Activated naive CD8-positive, alpha-beta T cell treated with anti-CD3 and anti-CD28 coated beads for 36 hours (primary cell): ENCODE results near the gene CDH16. TPM values are rescaled to one million over a fixed set of nuclear protein-coding genes. Genes with fewer than 3 reads are reported as not detected.

Experiments
- DNase-seq: peaks from one replicate; pipeline ENCODE4 v3.0.0; 2021
- H3K27ac Mint-ChIP-seq: one replicate; pipeline ENCODE4 v1.8.0; 2022; ENCODE audit warnings: mild to moderate bottlenecking, moderate library complexity, mixed read lengths
- H3K27me3 Mint-ChIP-seq: one replicate; pipeline ENCODE4 v1.8.0; 2022; ENCODE audit warnings: mild to moderate bottlenecking, mixed read lengths
- H3K36me3 Mint-ChIP-seq: one replicate; pipeline ENCODE4 v1.8.0; 2021; ENCODE audit warnings: mild to moderate bottlenecking, mixed read lengths
- H3K4me1 Mint-ChIP-seq: one replicate; pipeline ENCODE4 v1.8.0; 2021; ENCODE audit warnings: mixed read lengths
- H3K4me3 Mint-ChIP-seq: one replicate; pipeline ENCODE4 v1.8.0; 2022; ENCODE audit warnings: mild to moderate bottlenecking, moderate library complexity, mixed read lengths
- H3K9me3 Mint-ChIP-seq: one replicate; pipeline ENCODE4 v1.8.0; 2022; ENCODE audit warnings: mixed read lengths
- total RNA-seq, 2 experiments: library from RNA; stranded (reverse); gene quantifications; one replicate each; pipeline ENCODE4 v1.2.3, GENCODE V29; 2021

CDH16 gene
- total RNA-seq, 2 experiments from 2014 or later = not detected

DNA sequence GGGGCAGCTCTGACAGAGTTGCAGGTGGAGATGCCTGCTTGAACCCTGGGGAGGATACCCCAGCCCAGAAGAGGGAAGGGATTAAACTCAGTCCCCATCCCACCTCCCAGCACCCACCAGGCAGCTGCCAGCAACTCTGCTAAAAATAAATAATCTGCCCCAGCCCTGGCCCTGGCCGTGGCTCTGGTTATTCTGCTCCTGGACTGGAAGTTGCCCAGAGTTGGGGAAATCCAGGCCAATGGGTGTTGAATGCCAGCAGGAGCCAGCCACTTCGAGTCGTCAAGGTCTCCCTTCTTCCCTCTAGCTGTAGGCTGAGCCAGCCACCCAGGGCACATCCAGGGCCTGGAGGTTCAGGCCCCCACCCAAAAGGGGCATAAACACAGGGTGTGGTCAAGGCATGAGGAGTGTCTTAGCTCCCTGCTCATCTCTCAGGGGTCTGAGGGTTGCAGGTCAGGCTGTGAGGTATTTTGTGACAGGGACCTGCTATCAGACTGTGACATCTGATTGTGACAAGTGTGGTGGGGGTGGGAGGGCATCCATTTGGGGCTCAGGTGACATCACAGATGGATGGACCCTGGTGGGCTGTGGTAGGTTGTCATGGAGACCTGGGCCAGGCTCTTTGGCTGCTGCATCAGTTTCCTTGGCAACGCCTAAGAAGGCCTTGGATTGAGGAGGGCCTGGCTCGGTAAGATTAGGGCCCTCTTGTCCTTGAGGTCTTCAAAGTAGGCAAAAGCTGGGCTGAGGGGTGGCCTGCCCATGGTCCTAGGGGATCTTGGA is 7.7 kb upstream of the CDH16 start:
- H3K9me3 Mint-ChIP-seq = no peaks in the 10 kb centered on the region
- no peaks in the 10 kb centered on the region for H3K36me3 Mint-ChIP-seq
- H3K27me3 Mint-ChIP-seq = peaks cover 43% of the 10 kb centered on the region
- no peak overlapping the region for H3K4me3 Mint-ChIP-seq
- DNase-seq = no peak
- H3K27ac Mint-ChIP-seq = no peak overlapping the region
- peaks cover 2% of the 10 kb centered on the region for H3K4me1 Mint-ChIP-seq

DNA sequence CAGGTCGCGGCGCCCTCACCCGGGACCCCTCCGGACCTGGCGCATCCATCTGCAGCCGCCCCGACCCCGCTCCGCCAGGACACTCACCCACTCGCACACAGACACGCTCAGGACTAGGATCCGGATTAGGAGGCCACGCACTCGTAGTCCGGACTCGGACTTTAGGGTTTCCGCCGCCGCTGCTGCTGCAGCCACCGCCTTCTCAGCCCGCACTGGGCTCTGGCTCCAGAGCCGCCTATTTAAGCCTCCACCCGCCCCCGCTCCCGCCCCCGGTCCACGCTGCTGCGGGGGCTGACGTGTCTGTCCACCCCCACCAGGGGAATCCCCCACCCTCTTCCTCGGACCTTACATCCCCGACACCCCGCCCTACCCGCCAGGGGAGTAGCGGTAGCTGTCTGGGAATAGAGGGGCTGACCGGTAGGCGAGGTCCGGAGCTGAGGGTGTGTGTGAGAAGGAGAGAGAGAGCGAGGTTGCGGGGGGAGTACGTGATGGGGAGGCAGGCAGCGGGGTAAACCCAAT is 6.7 kb upstream of the CDH16 start, which contains the start of gene RRAD:
Gene RRAD (minus strand): TSS at position 214 of the 519 bp plus-strand sequence. CDS start 356 bp downstream, outside the sequence.
- Mint-ChIP-seq H3K27me3 (peaks cover 50% of the 10 kb centered on the region), H3K36me3 (no peaks in the 10 kb centered on the region), H3K4me3 (peak within 1 kb of the TSS; percentile 59), H3K4me1 (peaks cover 2% of the 10 kb centered on the region), H3K9me3 (no peaks in the 10 kb centered on the region), H3K27ac (no peak within 1 kb of the TSS)
- DNase-seq = no peak

DNA sequence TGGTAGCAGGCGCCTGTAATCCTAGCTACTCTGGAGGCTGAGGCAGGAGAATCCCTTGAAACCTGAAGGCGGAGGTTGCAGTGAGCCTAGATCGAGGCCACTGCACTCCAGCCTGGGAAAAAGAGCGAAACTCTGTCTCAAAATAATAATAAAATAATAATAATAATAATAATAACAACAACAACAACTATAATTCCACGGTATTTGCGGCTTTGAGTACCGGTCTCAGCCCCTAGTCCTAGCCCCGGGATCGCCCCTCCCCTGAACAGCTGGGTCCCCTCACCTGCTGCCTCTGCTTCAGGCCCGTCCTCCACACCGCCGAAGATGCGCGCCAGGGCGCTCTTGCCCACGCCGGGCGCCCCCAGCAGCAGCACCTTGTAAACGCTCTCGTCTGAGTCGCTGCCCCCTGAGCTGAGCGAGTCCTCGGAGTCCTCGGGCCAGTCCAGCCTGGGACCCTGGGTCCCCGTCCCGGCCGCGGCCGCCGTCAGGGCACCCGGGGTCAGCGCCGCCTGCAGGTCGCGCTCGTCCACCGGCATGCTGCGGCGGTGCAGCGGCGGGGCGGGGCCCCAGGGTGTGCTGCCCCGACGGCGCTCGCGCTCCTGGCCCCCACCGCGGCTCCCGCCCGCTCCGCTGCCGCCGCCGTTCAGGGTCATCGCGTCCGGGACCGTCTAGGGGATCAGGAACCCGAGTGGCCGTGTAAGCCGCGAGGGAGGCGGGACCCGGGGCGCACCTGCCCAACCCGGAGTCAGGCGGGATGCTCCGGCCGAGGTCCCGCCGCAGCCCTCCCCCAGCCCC is 6.0 kb upstream of the CDH16 start:
- Mint-ChIP-seq H3K36me3 (no peaks in the 10 kb centered on the region), H3K4me1 (peaks cover 2% of the 10 kb centered on the region), H3K27me3 (peaks cover 52% of the 10 kb centered on the region), H3K4me3 (no peak overlapping the region), H3K9me3 (no peaks in the 10 kb centered on the region), H3K27ac (no peak overlapping the region)
- DNase-seq = peak; percentile 58

DNA sequence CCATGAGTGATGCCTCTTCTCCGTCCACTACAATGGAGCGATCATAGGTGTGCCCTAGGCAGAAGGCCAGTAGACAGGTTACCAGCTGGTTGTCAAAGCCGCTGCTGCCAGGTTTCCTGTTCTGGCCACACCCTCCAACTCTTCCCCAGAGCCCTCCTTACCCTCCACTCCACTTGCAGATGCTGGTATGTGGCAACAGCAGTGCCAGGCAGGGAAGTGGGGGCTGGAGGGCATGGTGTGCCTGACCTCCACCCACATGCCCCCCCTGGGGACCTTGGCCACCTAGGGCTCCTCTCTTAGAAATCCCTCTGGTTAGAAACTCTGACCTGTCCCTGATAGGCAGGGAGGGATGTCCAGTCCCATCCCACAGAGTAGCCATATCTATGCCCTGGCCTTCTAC is 5.2 kb upstream of the CDH16 start:
- Mint-ChIP-seq H3K4me3 (no peak overlapping the region), H3K27ac (no peak overlapping the region), H3K9me3 (no peaks in the 10 kb centered on the region), H3K27me3 (peaks cover 53% of the 10 kb centered on the region), H3K4me1 (peaks cover 2% of the 10 kb centered on the region), H3K36me3 (no peaks in the 10 kb centered on the region)
- no peak for DNase-seq

DNA sequence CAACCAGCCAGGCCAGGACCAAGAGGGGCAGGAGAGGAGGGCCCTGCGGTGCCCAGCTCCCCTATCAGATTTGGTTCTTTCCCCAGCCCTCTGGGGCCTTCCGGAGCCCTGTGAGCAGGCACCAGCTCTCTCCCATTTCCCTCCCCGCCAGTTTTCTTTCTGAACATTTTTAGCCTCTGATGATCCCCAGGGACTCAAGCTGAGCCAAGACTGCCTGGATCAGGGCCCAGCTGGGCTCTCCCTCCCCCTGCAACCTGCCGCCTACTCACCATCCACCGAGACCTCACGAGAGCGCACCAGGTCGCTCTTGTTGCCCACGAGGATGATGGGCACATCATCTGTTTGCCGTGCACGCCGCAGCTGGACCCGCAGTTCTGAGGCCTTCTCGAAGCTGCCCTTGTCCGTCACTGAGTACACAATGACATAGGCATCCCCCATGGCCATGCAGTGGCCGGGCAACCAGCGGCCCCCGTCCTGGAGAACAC is 4.6 kb upstream of the CDH16 start:
- H3K36me3 Mint-ChIP-seq = no peaks in the 10 kb centered on the region
- H3K27me3 Mint-ChIP-seq = peaks cover 53% of the 10 kb centered on the region
- no peak overlapping the region for H3K27ac Mint-ChIP-seq
- H3K9me3 Mint-ChIP-seq = no peaks in the 10 kb centered on the region
- H3K4me1 Mint-ChIP-seq = peaks cover 1% of the 10 kb centered on the region
- DNase-seq = no peak
- H3K4me3 Mint-ChIP-seq = no peak overlapping the region

DNA sequence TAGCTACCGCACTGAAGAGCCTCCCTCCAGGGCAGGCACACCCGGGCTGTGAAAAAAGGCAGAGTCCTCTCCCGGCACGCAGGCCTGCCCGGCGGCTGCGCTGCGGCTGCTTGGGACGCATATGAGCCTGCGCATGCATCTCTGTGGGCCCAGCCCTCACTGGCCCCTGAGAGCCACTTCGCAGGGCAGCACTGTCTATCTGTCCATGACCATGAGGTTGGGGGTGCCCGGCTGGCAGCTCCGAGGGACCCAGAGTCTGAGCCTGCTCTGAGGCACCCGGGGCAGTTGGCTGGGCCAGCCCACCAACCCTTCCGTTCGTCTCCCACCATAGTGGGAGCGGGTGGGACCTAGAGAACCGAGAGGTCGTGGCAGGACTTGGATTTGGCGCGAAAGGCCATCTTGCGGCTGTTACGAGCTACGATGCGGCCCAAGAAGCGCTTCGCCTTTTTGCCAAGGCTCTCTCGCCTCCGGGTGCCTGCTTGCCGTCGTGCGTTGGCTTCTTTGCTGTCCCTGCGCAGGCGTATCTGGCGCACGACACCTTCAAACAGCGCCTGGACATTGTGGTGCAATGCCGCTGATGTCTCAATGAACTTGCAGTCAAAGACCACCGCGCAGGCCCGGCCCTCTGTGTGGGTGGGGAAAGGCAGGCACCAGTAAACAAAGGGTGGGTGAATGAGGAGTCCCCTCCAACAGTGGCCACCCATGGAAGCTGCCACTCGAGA is 3.2 kb upstream of the CDH16 start:
- Mint-ChIP-seq H3K27ac (no peak overlapping the region), H3K36me3 (no peaks in the 10 kb centered on the region), H3K27me3 (peaks cover 53% of the 10 kb centered on the region), H3K4me1 (no peaks in the 10 kb centered on the region), H3K9me3 (no peaks in the 10 kb centered on the region), H3K4me3 (no peak overlapping the region)
- DNase-seq = no peak

DNA sequence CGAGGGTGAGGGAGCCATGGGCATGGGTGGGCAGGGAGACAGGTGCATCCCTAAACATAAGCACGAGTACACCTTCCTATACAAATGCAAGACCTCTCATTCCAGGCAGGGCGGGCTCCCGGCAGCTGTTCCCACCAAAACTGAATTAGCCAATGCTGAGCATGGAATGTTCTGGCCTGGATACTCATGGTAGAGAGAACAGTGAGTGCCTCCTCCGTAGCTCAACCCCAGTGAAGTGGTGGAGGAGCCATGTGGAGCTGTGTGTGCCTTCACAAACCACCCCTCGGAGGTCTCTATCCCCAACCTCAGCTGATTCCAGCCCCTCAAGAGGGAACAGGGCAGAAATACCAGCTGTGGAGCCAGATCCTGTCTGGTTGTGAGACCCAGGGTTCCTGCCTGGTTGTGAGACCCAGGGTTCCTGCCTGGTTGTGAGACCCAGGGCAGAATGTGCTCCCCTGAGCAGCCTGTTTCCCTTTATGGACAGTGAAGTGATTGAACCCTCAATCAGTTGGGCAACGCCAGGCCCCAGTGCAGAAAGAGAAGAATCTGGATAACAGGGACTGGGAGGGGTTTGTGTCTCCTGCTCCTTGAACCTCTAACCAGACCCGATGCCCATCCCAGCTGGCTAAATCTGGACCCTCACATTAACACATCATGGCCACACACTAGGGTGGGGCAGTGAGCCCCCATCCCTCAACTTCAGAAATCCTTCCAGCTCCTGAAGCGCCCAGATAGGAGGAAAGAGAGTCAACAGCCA is 2.4 kb upstream of the CDH16 start:
- Mint-ChIP-seq H3K4me1 (no peaks in the 10 kb centered on the region), H3K27ac (no peak overlapping the region), H3K9me3 (no peaks in the 10 kb centered on the region), H3K4me3 (no peak overlapping the region), H3K27me3 (peaks cover 46% of the 10 kb centered on the region), H3K36me3 (no peaks in the 10 kb centered on the region)
- DNase-seq = no peak

DNA sequence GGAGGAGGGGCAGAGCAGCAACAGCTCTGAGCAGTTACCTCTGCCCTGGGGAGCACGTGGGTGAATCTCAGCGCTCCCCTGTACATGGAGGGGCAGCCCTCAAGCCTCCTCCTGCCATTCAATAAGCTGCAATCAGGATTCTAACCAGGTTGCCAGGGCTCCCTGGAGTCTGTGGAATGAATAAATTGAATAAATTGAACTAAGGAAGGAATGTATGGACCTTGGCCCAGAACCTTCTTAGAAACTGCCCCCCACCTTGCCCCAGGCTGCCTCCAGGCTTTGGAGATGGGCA is 1.6 kb upstream of the CDH16 start:
- Mint-ChIP-seq H3K27me3 (peaks cover 38% of the 10 kb centered on the region), H3K4me3 (no peak overlapping the region), H3K9me3 (no peaks in the 10 kb centered on the region), H3K27ac (no peak overlapping the region), H3K36me3 (no peaks in the 10 kb centered on the region), H3K4me1 (no peaks in the 10 kb centered on the region)
- no peak for DNase-seq

DNA sequence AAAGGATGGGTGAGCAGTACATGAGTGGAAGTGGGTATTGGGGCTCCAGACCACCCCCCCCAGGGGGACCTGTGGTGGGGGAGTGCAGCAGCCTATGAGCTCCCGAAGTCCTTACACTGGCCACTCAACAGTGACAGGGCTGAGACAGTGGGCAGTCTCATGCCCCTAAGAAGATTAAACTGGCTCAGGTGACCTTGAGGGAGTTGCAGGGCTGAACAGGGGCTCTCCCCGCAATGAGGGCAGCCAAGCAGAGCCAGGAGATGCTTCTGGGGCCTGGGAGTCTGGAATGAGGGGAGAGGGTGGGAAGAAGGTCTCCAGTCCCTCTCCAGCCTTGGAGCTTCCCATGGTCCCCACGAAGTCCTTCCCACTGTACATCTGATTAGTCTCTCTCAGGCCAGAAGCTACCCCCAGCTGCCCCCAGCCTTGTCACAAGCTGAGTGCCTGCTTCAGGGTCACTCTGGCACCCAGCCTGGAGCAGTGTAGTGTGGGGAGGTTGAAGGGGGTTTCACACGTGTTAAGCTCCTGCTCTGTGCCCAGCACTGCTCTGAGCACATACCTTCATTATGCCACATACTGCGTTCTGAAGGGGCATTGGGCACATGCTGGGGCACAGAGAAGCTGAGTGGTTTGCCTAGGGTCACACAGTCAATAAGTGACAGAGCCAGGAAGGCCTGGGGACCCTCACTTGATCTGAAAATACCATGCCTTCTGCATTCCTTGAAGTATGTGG is 1.0 kb upstream of the CDH16 start:
- Mint-ChIP-seq H3K4me3 (no peak overlapping the region), H3K9me3 (no peaks in the 10 kb centered on the region), H3K36me3 (no peaks in the 10 kb centered on the region), H3K27ac (no peak overlapping the region), H3K27me3 (peaks cover 35% of the 10 kb centered on the region), H3K4me1 (no peaks in the 10 kb centered on the region)
- no peak for DNase-seq

DNA sequence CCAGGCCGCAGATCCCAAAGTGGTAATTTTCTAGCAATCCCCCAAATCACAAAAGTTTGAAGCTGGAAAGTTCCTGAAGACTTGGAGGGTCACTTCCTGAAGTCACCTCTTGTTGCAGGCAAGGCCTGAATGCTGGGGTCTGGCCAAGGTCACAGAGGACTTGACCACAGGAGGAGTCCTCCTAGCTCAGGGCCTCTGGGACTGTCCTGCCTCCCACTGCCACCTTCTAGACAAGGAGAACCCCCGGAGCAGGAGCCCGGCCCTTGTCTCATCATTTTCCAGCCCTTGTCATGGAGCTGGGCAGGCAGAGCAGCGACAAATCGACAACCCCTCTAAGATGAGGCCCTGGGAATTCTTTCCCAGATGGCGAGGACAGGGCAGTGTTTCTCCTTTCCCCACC is 330 bp downstream of the CDH16 start:
- Mint-ChIP-seq H3K36me3 (no peaks in the 10 kb centered on the region), H3K27me3 (peaks cover 21% of the 10 kb centered on the region), H3K27ac (no peak overlapping the region), H3K9me3 (no peaks in the 10 kb centered on the region), H3K4me3 (no peak overlapping the region), H3K4me1 (no peaks in the 10 kb centered on the region)
- DNase-seq = no peak

DNA sequence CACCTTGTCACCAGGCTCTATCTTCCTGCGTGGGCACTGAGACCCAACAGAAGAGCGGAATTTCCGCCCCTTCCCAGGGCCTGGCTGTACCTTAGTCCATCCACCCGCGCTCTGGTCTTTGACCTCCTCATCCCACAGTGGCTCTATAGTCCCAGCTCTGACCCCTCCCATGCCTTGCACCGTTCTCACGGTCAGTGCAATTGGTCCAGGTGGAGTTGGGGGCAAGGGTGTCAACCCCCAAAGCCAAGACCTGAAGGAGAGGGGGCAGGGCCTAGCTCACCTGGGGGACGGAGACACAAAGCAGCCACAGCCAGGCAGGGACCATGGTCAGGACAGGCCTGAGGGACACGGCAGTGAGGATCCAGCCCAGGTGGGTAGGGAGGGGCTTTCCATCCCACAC is 944 bp downstream of the CDH16 start:
- H3K27ac Mint-ChIP-seq = no peak overlapping the region

DNA sequence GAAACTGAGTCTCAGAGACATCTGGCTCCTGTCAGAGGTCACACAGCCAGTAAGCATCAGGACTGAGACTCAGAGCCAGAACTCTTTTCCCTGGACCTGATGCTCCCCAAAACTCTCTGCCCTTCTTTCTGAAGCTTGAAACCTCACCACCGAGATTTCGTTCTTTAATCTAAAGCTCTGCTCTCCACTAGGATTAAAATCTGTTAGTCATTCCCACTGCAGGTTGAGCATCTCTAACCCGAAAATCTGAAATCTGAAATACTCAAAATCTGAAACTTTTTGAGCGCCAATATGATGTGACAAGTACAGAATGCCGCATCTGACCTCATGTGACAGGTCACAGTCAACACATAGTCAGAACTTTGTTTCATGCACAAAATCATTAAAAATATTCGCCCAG is 2.2 kb downstream of the CDH16 start:
- no peaks in the 10 kb centered on the region for H3K36me3 Mint-ChIP-seq
- DNase-seq = no peak
- no peak overlapping the region for H3K4me3 Mint-ChIP-seq
- no peaks in the 10 kb centered on the region for H3K4me1 Mint-ChIP-seq
- peaks cover 12% of the 10 kb centered on the region for H3K27me3 Mint-ChIP-seq
- no peak overlapping the region for H3K27ac Mint-ChIP-seq
- H3K9me3 Mint-ChIP-seq = no peaks in the 10 kb centered on the region

More for the DNA sequence above, 944 bp downstream of the CDH16 start:
- Mint-ChIP-seq H3K27me3 (peaks cover 15% of the 10 kb centered on the region), H3K4me3 (no peak overlapping the region), H3K36me3 (no peaks in the 10 kb centered on the region), H3K4me1 (no peaks in the 10 kb centered on the region), H3K9me3 (no peaks in the 10 kb centered on the region)
- DNase-seq = no peak

DNA sequence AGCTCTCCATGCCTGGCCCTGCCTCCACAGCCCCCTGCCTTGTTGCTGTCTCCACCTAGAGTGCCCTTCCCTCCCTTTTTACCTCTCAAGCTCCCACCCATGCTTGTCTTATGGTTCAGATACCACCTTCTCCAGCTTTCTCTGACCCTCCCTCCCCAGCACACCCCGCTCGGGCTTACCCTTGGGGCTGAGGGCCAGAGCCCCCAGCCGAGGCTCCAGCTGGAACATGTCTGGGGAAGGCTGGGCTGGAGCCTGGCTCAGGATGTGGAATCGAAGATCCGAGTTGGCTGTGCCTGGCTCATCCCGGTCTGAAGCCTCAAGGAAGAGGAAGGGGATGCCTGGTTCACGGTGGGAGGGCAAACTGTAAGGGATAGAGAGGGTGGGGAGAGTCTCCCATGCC is 3.6 kb downstream of the CDH16 start:
- H3K4me3 Mint-ChIP-seq = no peak overlapping the region
- no peaks in the 10 kb centered on the region for H3K4me1 Mint-ChIP-seq
- peaks cover 3% of the 10 kb centered on the region for H3K27me3 Mint-ChIP-seq
- H3K27ac Mint-ChIP-seq = no peak overlapping the region
- no peaks in the 10 kb centered on the region for H3K36me3 Mint-ChIP-seq
- no peak for DNase-seq
- no peaks in the 10 kb centered on the region for H3K9me3 Mint-ChIP-seq

DNA sequence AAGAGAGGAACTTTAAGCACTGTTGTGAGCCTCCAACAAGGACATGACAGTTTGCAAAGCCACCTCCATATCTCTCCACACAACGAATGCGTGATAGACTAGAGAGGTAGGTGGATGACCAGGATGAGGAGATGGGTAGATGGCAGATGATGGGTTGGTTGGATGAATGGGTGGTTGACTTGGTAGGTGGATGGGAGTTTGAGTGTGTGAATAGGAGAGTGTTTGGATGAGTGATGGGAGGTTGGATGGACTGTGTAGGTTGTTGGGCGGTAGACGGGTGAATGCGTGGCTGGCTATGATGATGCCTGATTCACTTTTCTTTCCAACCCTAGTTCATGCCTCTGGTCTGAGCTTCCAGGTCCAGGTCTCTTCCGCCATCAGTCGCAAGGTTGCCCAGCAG is 4.1 kb downstream of the CDH16 start:
- DNase-seq = no peak
- Mint-ChIP-seq H3K27me3 (no peaks in the 10 kb centered on the region), H3K27ac (no peak overlapping the region), H3K4me3 (no peak overlapping the region), H3K4me1 (no peaks in the 10 kb centered on the region), H3K36me3 (no peaks in the 10 kb centered on the region), H3K9me3 (no peaks in the 10 kb centered on the region)
